Activated B cell treated with CpG ODN at 0.5 μM for 24 hours (primary cell): Measurements from ENCODE around the gene BPIFB3. TPM values are rescaled to one million over a fixed set of nuclear protein-coding genes. Genes with fewer than 3 reads are reported as not detected.

ENCODE experiments used
- ATAC-seq: fragments of 200-7000 bp; cut with Tn5 transposase; one replicate; pipeline ENCODE4 v1.10.0; 2021; ENCODE audit warnings: low read depth, mild to moderate bottlenecking, moderate library complexity
- CTCF ChIA-PET: fragments of 350-600 bp; sonication (Branson Sonifier 250); formaldehyde crosslinking; loops from one replicate; lab custom pipeline; 2021; ENCODE audit warnings: antibody characterized with exemption; lab: Charles Lee
- POLR2A ChIA-PET: fragments of 350-600 bp; sonication (Branson Sonifier 250); formaldehyde crosslinking; loops from one replicate; lab custom pipeline; 2021; ENCODE audit warnings: antibody characterized with exemption; lab: Charles Lee
- DNase-seq: peaks from one replicate; pipeline ENCODE4 v3.0.0; 2022
- H3K27ac Mint-ChIP-seq: one replicate; pipeline ENCODE4 v1.8.0; 2020; ENCODE audit warnings: mixed read lengths
- H3K27me3 Mint-ChIP-seq: one replicate; pipeline ENCODE4 v1.8.0; 2021; ENCODE audit warnings: mixed read lengths
- H3K36me3 Mint-ChIP-seq: one replicate; pipeline ENCODE4 v1.8.0; 2021; ENCODE audit warnings: low read depth, mixed read lengths
- H3K4me1 Mint-ChIP-seq: one replicate; pipeline ENCODE4 v1.8.0; 2021; ENCODE audit warnings: mixed read lengths
- H3K4me3 Mint-ChIP-seq: one replicate; pipeline ENCODE4 v1.8.0; 2020; ENCODE audit warnings: mild to moderate bottlenecking, mixed read lengths
- H3K9me3 Mint-ChIP-seq: one replicate; pipeline ENCODE4 v1.8.0; 2020; ENCODE audit warnings: mixed read lengths
- intact Hi-C: fragments of 100-400 bp; cut with micrococcal nuclease; formaldehyde crosslinking; loops from one replicate; pipeline ENCODE4 v1.15.1; 2024
- total RNA-seq: library from RNA; stranded (reverse); gene quantifications from 2 replicates; pipeline ENCODE4 v1.2.3, GENCODE V29; 2022
- TF ChIP-seq, protein P1 (sequence below): fragments of 200-600 bp; IDR thresholded peaks from one replicate; pipeline ENCODE4 v1.8.0; 2022; ENCODE audit warnings: antibody characterized with exemption, mild to moderate bottlenecking

Gene BPIFB3
- total RNA-seq, 1 donor from 2014 or later = not detected

DNA sequence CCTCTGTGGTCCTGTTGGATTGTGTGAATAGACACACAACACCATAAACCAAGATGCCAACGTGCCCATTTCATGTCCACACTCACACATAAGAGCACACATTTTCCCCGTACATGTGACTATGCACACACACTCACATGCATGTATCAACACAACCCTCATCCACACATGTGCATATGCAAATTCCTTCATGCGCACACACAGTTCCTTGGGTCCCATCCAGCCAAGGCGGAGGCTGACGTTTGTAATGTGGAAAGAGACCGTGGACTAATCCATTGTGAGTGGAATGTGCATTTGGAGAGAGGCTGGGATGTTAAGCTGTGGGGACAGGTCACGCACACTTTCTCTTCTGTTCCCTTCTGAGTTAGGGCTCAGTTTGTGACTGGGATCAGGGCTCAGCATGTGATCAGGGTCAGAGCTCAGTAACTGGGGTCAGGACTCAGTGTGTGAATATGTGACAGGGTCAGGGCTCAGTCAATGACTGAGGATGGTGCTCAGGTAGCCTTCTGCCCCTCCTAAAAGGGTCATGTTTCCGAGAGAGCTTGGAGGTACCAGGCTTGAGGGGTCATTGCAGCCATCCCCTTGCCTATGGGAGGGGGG is 46.8 kb upstream of the BPIFB3 start:
- ATAC-seq (no peak), DNase-seq (no peak)
- H3K4me1 Mint-ChIP-seq = no peaks in the 10 kb centered on the region
- TF ChIP-seq, protein P1, sequence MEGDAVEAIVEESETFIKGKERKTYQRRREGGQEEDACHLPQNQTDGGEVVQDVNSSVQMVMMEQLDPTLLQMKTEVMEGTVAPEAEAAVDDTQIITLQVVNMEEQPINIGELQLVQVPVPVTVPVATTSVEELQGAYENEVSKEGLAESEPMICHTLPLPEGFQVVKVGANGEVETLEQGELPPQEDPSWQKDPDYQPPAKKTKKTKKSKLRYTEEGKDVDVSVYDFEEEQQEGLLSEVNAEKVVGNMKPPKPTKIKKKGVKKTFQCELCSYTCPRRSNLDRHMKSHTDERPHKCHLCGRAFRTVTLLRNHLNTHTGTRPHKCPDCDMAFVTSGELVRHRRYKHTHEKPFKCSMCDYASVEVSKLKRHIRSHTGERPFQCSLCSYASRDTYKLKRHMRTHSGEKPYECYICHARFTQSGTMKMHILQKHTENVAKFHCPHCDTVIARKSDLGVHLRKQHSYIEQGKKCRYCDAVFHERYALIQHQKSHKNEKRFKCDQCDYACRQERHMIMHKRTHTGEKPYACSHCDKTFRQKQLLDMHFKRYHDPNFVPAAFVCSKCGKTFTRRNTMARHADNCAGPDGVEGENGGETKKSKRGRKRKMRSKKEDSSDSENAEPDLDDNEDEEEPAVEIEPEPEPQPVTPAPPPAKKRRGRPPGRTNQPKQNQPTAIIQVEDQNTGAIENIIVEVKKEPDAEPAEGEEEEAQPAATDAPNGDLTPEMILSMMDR = no peak
- POLR2A ChIA-PET = no interaction called here
- no peak overlapping the region for H3K27ac Mint-ChIP-seq
- H3K9me3 Mint-ChIP-seq = peaks cover 3% of the 10 kb centered on the region
- intact Hi-C loops = loop anchor here (5.0 kb wide), 1 partner anchor 35 kb away; no protein-coding TSS in a partner anchor
- no peaks in the 10 kb centered on the region for H3K36me3 Mint-ChIP-seq
- CTCF ChIA-PET = no interaction called here
- no peaks in the 10 kb centered on the region for H3K27me3 Mint-ChIP-seq
- H3K4me3 Mint-ChIP-seq = no peak overlapping the region

DNA sequence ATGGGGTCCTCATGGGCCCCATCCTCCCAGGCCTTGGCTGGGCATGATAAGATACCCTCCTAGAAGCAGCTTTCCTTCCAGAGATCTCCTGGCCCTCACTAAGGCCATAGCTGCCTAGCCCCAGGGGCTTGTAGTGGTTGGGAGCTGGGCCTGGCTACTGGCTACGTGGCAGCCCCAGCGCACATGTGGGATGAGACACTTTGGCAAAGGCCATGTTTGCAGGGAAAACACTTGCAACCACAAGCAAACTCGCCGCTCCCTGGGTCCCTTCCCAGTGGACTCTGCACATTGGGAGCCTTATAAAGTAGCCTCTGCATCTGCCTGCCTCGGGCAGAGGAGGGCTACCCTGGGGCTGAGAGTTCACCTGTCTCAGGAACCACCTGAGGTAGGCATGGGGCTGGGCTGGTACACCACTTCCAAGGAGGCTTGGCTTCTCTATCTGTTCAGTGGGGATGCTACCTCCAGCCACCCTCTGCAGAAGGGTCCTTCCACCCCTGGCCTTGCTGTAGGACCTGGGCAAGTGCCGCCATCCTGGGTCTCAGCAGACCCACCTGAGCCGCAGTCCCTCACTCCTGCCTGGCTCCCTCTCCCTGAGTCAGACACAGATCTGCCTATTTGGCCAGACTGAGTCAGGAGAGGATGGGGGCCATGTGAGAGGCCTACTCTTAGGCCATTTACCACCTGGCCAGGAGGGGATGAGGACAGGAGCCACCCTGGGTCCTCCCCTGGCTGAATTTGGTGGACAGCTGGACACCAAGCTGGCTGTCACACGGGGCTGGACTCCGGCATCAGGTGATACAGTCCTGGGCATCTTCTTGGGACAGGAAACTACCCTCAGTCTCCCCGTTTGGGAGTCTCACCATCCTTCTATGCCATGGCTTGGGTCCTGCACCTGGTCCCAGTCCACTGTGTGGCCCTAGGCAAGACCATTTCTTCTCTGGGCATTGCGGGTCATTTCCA is 46.0 kb upstream of the BPIFB3 start, which contains the start of gene BPIFB2:
Gene BPIFB2, plus strand, starts transcription at position 329 of the 960 bp plus-strand sequence. CDS start 871 bp downstream, outside the sequence.
- POLR2A ChIA-PET = no interaction called here
- Mint-ChIP-seq H3K4me3 (no peak within 1 kb of the TSS), H3K4me1 (no peaks in the 10 kb centered on the region), H3K9me3 (peaks cover 3% of the 10 kb centered on the region), H3K36me3 (no peaks in the 10 kb centered on the region), H3K27ac (no peak within 1 kb of the TSS), H3K27me3 (no peaks in the 10 kb centered on the region)
- CTCF ChIA-PET = no interaction called here
- DNase-seq (no peak), ATAC-seq (no peak)
- intact Hi-C loops = loop anchor here (5.0 kb wide), 1 partner anchor 35 kb away; no protein-coding TSS in a partner anchor
- TF ChIP-seq, protein P1 = no peak

DNA sequence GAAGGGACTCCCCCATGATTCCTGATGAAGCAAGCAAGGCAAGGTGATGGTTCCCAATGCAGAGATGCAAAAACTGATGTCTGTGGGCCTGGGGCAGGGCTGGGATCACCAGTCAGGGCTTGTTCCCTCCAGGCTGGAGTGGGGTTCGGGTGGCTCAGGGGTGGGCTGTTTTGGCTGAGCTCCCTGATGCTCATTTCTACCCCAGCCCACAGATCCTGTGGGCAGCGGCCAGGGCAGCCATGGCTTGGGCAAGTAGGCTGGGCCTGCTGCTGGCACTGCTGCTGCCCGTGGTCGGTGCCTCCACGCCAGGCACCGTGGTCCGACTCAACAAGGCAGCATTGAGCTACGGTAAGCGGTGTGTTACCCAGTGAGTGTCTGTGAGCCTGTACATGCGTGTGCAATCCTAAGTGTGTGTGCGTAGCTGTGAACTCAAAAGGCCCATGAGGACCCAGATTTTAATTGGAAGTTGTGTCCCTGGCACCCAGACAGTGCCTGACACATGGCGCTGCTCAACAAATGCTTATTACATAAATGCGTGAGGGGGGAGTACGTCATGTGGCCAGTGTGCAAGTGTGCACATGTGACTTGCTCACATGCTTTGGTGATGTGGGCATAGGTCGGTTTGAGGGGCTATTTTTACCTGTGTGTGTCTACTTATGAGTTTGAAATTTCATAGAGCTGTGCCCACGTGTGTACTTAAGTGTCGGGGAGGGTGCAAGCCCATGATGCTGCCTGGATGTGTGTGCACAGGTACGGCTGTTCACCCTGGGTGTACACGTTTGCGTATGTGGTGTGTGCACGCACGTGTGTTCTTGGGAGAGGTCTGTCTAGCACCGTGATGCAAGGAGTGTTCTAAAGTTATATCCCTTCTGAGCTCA is 45.1 kb upstream of the BPIFB3 start:
- DNase-seq (no peak), ATAC-seq (no peak)
- no peaks in the 10 kb centered on the region for H3K4me1 Mint-ChIP-seq
- CTCF ChIA-PET = no interaction called here
- intact Hi-C loops = loop anchor here (5.0 kb wide), 1 partner anchor 36 kb away; no protein-coding TSS in a partner anchor
- no peak overlapping the region for H3K4me3 Mint-ChIP-seq
- H3K27me3 Mint-ChIP-seq = no peaks in the 10 kb centered on the region
- H3K9me3 Mint-ChIP-seq = peaks cover 3% of the 10 kb centered on the region
- no peak overlapping the region for H3K27ac Mint-ChIP-seq
- TF ChIP-seq, protein P1 = no peak
- H3K36me3 Mint-ChIP-seq = no peaks in the 10 kb centered on the region
- POLR2A ChIA-PET = interaction anchor here (1.5 kb wide), 1 partner anchor 37 kb away, joined by 4 read pairs; no protein-coding TSS in a partner anchor

DNA sequence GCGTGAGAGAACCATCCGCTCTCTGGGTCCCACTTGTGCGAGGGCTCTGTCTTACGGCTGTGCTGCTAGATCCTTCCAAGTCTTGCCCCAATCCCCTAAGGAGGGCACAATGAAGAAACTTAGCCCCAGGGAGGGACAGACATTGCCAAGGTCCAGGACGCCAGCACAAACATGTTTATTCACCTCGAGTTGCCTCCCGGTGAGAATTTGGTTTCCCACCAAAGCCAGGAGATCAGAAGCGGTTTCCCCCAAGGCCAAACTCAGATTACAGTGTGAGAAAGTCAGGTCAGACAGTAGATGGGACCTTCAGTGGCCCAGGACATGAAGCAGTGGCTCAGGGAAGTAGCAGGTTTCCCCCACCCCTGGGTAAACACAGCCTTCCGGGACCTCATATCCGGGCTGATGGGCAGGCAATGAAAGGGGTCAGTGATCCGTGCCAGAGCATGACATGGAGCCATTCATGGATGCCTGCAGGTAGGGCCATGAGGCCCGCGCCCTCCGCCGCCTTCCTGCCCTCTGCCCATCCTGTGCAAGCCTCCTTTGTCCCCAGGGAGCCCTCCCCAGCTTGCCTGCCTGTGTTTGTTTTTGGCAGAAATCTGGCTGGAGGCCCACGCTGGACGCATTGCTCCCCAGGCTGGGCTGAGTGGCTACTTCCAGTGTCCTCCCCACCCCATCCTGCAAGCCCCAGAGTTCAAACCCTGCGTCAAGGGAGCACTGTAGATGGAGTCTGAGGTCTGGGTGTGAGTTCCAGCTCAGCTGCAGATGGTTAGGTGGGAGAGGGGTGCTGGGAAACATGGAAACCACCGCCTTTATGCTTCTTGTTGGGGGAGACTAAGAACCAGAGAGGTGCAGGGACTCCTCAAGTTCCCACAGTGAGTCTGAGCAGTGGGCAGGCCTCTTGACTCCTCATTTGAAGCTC is 44.2 kb upstream of the BPIFB3 start:
- intact Hi-C loops = loop anchor here (5.0 kb wide), 1 partner anchor 37 kb away; no protein-coding TSS in a partner anchor

More for the DNA sequence above, 44.2 kb upstream of the BPIFB3 start:
- Mint-ChIP-seq H3K4me1 (no peaks in the 10 kb centered on the region), H3K36me3 (no peaks in the 10 kb centered on the region), H3K27me3 (no peaks in the 10 kb centered on the region), H3K4me3 (no peak overlapping the region), H3K27ac (no peak overlapping the region), H3K9me3 (peaks cover 3% of the 10 kb centered on the region)
- TF ChIP-seq, protein P1 = no peak
- POLR2A ChIA-PET = interaction anchor here (1.5 kb wide), 1 partner anchor 37 kb away, joined by 4 read pairs; no protein-coding TSS in a partner anchor
- ATAC-seq (peak; percentile 21), DNase-seq (no peak)
- CTCF ChIA-PET = no interaction called here
